LNCaP clone FGC (cell line): ENCODE results near the gene USP25.

ENCODE experiments used
- DNase-seq: peaks from one replicate; pipeline ENCODE4 v3.0.0-alpha.2; 2011; ENCODE audit warnings: low read depth
- H3K4me3 ChIP-seq: 2 replicates; pipeline ENCODE4 v1.5.1; 2011; ENCODE audit warnings: mild to moderate bottlenecking, low read depth, low read length, control low read depth
- TF ChIP-seq, protein P1 (sequence below): IDR thresholded peaks from 2 replicates; pipeline ENCODE4 v1.5.1; 2012; ENCODE audit warnings: mild to moderate bottlenecking; ENCODE audit not compliant: control insufficient read depth, insufficient read depth; ENCODE audit errors: extremely low read depth

Gene USP25

GRCh38 chr21:15795533-15795932, 65.8 kb downstream of the USP25 start:
- no peak overlapping the region for H3K4me3 ChIP-seq
- TF ChIP-seq, protein P1, sequence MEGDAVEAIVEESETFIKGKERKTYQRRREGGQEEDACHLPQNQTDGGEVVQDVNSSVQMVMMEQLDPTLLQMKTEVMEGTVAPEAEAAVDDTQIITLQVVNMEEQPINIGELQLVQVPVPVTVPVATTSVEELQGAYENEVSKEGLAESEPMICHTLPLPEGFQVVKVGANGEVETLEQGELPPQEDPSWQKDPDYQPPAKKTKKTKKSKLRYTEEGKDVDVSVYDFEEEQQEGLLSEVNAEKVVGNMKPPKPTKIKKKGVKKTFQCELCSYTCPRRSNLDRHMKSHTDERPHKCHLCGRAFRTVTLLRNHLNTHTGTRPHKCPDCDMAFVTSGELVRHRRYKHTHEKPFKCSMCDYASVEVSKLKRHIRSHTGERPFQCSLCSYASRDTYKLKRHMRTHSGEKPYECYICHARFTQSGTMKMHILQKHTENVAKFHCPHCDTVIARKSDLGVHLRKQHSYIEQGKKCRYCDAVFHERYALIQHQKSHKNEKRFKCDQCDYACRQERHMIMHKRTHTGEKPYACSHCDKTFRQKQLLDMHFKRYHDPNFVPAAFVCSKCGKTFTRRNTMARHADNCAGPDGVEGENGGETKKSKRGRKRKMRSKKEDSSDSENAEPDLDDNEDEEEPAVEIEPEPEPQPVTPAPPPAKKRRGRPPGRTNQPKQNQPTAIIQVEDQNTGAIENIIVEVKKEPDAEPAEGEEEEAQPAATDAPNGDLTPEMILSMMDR = no peak
- no peak for DNase-seq

DNA sequence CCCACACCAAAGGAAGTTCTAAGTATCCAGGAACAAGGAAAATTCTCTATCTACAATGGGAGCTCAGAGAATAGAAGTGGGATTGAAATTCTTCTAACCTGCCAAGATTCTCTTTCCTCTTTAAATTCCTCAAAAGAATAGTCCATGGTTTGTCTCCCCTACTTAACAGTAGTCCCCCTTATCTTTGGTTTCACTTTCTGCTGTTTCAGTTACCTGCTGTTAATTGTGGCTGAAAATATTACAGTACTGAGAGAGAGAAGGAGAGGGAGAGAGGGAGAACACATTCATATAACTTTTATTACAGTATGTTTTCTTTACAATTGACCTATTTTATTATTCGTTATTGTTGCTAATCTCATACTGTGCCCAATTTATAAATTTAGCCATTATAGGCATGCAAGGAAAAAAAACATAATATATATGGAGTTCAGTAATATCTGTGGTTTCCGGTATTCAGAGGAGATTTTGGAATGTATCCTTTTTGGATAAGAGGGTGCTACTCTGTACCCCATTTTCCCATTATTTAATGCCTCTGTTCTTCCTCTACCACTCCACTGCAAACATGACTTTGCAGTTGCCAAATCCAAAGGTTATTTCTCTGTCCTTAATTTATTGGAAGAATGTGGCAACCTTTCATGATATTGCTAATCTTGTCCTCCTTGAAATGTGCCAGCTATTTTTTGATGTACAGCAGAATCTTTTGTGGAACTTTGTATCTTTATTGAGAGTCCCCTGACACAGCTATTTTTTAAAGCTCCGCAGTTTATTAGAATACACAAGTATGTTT, 68.0 kb downstream of the USP25 start:
- no peak overlapping the region for H3K4me3 ChIP-seq
- TF ChIP-seq, protein P1 = no peak
- no peak for DNase-seq

- no peak for DNase-seq
- TF ChIP-seq, protein P1 = no peak
Measured at GRCh38 chr21:15801352-15801863, 71.6 kb downstream of the USP25 start.

GRCh38 chr21:15804247-15805005, 74.6 kb downstream of the USP25 start:
- DNase-seq = no peak
- TF ChIP-seq, protein P1 = no peak
- H3K4me3 ChIP-seq = no peak overlapping the region

More at GRCh38 chr21:15801352-15801863, 71.6 kb downstream of the USP25 start:
- H3K4me3 ChIP-seq = no peak overlapping the region

- H3K4me3 ChIP-seq = no peak overlapping the region
- no peak for DNase-seq
- TF ChIP-seq, protein P1 = no peak
Measured at GRCh38 chr21:15809065-15809464, 79.3 kb downstream of the USP25 start.

DNA sequence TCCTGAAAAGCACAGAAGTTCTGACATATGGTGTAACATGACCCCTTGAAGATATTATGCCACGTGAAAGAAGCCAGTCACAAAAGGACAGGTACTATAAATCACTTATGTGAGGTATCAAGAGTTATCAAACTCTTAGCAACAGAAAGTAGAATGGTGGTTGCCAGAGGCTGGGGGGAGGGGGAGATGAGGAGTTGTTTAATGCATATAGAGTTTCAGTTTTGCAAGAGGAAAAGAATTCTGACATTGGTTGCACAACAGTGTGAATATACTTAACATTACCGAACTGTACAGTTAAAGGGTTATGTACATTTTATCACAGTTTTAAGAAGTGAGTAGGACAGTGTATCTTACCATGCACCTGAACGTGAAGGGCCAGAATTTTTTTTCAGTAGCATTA, 80.0 kb downstream of the USP25 start:
- TF ChIP-seq, protein P1 = no peak
- DNase-seq = no peak
- no peak overlapping the region for H3K4me3 ChIP-seq

DNA sequence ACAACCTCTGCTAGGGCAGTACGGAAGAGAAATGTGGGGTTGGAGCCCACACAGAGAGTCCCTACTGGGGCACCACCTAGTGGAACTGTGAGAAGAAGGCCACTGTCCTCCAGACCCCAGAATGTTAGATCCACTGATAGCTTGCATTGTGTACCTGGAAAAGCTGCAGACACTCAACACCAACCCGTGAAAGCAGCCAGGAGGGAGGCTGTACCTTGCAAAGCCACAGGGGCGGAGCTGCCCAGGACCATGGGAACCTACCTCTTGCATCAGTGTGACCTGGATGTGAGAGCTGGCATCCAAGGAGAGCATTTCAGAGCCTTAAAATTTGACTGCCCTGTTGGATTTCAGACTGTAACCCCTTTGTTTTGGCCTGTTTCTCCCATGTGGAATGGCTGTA, 85.5 kb downstream of the USP25 start:
- no peak overlapping the region for H3K4me3 ChIP-seq
- TF ChIP-seq, protein P1 = no peak
- no peak for DNase-seq
